GM23338 (cell line): ENCODE results near the gene TRPM3. TPM values are rescaled to one million over a fixed set of nuclear protein-coding genes. Genes with fewer than 3 reads are reported as not detected.
A peak's percentile ranks its signal among the peaks of the same experiment; 100 is the strongest.

Experiments
- ATAC-seq: fragments of 200-7000 bp; cut with Tn5 transposase; 3 replicates; pipeline ENCODE4 v1.9.1; 2020
- DNase-seq: peaks from one replicate; pipeline ENCODE4 v3.0.0-alpha.2; 2015; ENCODE audit warnings: low spot score
- H2AFZ ChIP-seq: fragments of 200-600 bp; sonication (generic); 2 replicates; pipeline ENCODE4 v1.8.0; 2016; ENCODE audit warnings: antibody characterized with exemption, mild to moderate bottlenecking, moderate library complexity
- H3F3A ChIP-seq: fragments of 200-600 bp; sonication (generic); replicated peaks from 2 replicates; pipeline ENCODE4 v1.8.0; 2017; ENCODE audit warnings: antibody characterized with exemption, mixed run types, low read depth
- H3K27ac ChIP-seq: fragments of 200-600 bp; sonication (generic); 2 replicates; pipeline ENCODE4 v1.6.1; 2016; ENCODE audit warnings: low read depth
- H3K27me3 ChIP-seq: fragments of 200-600 bp; sonication (generic); 2 replicates; pipeline ENCODE4 v1.8.0; 2016; ENCODE audit warnings: mild to moderate bottlenecking, mixed run types, moderate library complexity; ENCODE audit not compliant: insufficient read depth
- H3K36me3 ChIP-seq: fragments of 200-600 bp; sonication (generic); 2 replicates; pipeline ENCODE4 v1.8.0; 2016; ENCODE audit warnings: mild to moderate bottlenecking; ENCODE audit not compliant: insufficient read depth
- H3K4me1 ChIP-seq: fragments of 200-600 bp; sonication (generic); 2 replicates; pipeline ENCODE4 v1.8.0; 2016; ENCODE audit warnings: mild to moderate bottlenecking, moderate library complexity; ENCODE audit not compliant: insufficient read depth
- H3K4me2 ChIP-seq: fragments of 200-600 bp; sonication (generic); 2 replicates; pipeline ENCODE4 v1.7.1; 2017; ENCODE audit warnings: mixed run types
- H3K4me3 ChIP-seq: fragments of 200-600 bp; sonication (generic); 2 replicates; pipeline ENCODE4 v1.6.1; 2016; ENCODE audit warnings: mixed run types
- H3K79me2 ChIP-seq: fragments of 200-600 bp; sonication (generic); replicated peaks from 2 replicates; pipeline ENCODE4 v1.8.0; 2017; ENCODE audit warnings: mild to moderate bottlenecking; ENCODE audit not compliant: insufficient read depth
- H3K9me2 ChIP-seq: fragments of 200-600 bp; sonication (generic); 2 replicates; pipeline ENCODE4 v1.8.0; 2017; ENCODE audit not compliant: insufficient read depth
- H4K20me1 ChIP-seq: fragments of 200-600 bp; sonication (generic); replicated peaks from 2 replicates; pipeline ENCODE4 v1.8.0; 2017; ENCODE audit warnings: mild to moderate bottlenecking; ENCODE audit not compliant: insufficient read depth
- H3K27ac Mint-ChIP-seq: 2 replicates; pipeline ENCODE4 v1.8.0; 2020; ENCODE audit warnings: inconsistent platforms, mild to moderate bottlenecking, moderate library complexity, mixed read lengths
- H3K27me3 Mint-ChIP-seq: 3 replicates; pipeline ENCODE4 v1.8.0; 2022; ENCODE audit warnings: low read depth, mild to moderate bottlenecking, moderate library complexity, mixed read lengths, inconsistent platforms; ENCODE audit not compliant: insufficient read depth, poor library complexity
- H3K36me3 Mint-ChIP-seq: 3 replicates; pipeline ENCODE4 v1.8.0; 2021; ENCODE audit warnings: low read depth, mild to moderate bottlenecking, inconsistent platforms, moderate library complexity, mixed read lengths
- H3K4me1 Mint-ChIP-seq: 3 replicates; pipeline ENCODE4 v1.8.0; 2020; ENCODE audit warnings: mild to moderate bottlenecking, inconsistent platforms, mixed read lengths
- H3K4me3 Mint-ChIP-seq: 3 replicates; pipeline ENCODE4 v1.8.0; 2021; ENCODE audit warnings: moderate library complexity, mild to moderate bottlenecking, inconsistent platforms, mixed read lengths
- H3K9me3 Mint-ChIP-seq: 3 replicates; pipeline ENCODE4 v1.8.0; 2020; ENCODE audit warnings: moderate library complexity, mild to moderate bottlenecking, inconsistent platforms, mixed read lengths
- CREB1 ChIP-seq: fragments of 250-450 bp; sonication (Bioruptor Pico); IDR thresholded peaks from 2 replicates; pipeline ENCODE4 v1.5.0; 2020; ENCODE audit warnings: low read depth, mild to moderate bottlenecking, moderate library complexity
- EZH2 ChIP-seq: fragments of 200-600 bp; sonication (generic); IDR thresholded peaks from one replicate; pipeline ENCODE4 v1.8.0; 2017; ENCODE audit warnings: antibody characterized with exemption, mild to moderate bottlenecking, low read depth; ENCODE audit not compliant: unreplicated experiment
- EZH2phosphoT487 ChIP-seq: fragments of 200-600 bp; sonication (generic); IDR thresholded peaks from one replicate; pipeline ENCODE4 v1.8.1; 2018; ENCODE audit warnings: antibody characterized with exemption; ENCODE audit not compliant: unreplicated experiment
- NANOG ChIP-seq: IDR thresholded peaks from 2 replicates; pipeline ENCODE4 v1.6.1; 2016; ENCODE audit warnings: antibody characterized with exemption, borderline replicate concordance
- polyA plus RNA-seq: library from polyadenylated mRNA; unstranded; fragments of >200 nt; fragmentation: Nextera tagmentation; extraction: Ambion mirVana; gene quantifications from 2 replicates; pipeline ENCODE4 v1.2.1, GENCODE V29; 2016
- total RNA-seq: library from RNA; depleted of rRNA; stranded (reverse); fragments of >200 nt; shearing (Covaris generic); gene quantifications from 2 replicates; pipeline ENCODE4 v1.2.3, GENCODE V29; 2014
- TF ChIP-seq, protein P1 (sequence below): fragments of 250-450 bp; sonication (Bioruptor Pico); IDR thresholded peaks from 2 replicates; pipeline ENCODE4 v1.5.0; 2020; ENCODE audit warnings: mild to moderate bottlenecking, moderate library complexity
- TF ChIP-seq, protein P2 (sequence below): IDR thresholded peaks from one replicate; pipeline ENCODE4 v1.6.1; 2018; ENCODE audit warnings: antibody characterized with exemption; ENCODE audit not compliant: unreplicated experiment

TRPM3 gene
- total and polyA plus RNA-seq, 2 experiments from 2014 or later: 2.8 to 8.2 TPM

DNA sequence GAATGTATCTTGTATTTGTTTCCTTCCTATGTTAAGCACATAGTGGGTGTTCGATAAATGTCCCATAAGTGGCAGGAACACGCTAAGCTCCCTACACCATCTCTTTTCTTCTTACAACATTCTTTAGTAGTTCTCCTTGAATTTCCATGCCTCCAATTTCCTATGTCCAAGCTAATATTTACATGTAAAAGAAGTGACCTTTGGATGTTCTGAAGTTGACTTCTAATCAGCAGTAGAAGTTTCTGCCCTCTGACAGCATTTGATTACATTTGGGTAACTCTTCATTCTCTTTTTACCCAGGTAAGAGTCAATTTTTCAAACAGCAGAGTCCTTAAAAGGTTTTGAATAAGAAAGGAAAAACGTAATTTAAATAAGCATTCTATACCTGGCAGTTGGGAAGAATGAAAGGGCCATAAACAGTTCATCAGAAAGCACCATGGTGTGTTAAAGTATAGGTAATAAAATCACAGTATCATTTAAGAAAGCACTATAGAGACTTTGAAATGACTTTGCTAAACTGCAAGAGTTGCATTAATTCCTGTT is 78.9 kb downstream of the TRPM3 start:
- Histone ChIP-seq H3K9me2 (no peaks in the 10 kb centered on the region), H3K4me2 (peak overlapping the region; percentile 54), H3K36me3 (no peaks in the 10 kb centered on the region), H3K27me3 (no peaks in the 10 kb centered on the region), H2AFZ (no peak overlapping the region), H3K4me3 (no peak overlapping the region), H3F3A (no peaks in the 10 kb centered on the region), H3K4me1 (peaks cover 18% of the 10 kb centered on the region), H4K20me1 (no peaks in the 10 kb centered on the region), H3K79me2 (no peaks in the 10 kb centered on the region), H3K27ac (no peak overlapping the region; the same call in 1 of the 2 replicates)
- H3K4me3 Mint-ChIP-seq: no peak overlapping the region
- no peaks in the 10 kb centered on the region for H3K9me3 Mint-ChIP-seq
- no peaks in the 10 kb centered on the region for H3K36me3 Mint-ChIP-seq
- peak overlapping the region; percentile 15; the same call in 1 of the 2 replicates for H3K27ac Mint-ChIP-seq
- TF ChIP-seq EZH2 (no peak), EZH2phosphoT487 (no peak), NANOG (no peak), CREB1 (no peak)
- TF ChIP-seq, protein P1, sequence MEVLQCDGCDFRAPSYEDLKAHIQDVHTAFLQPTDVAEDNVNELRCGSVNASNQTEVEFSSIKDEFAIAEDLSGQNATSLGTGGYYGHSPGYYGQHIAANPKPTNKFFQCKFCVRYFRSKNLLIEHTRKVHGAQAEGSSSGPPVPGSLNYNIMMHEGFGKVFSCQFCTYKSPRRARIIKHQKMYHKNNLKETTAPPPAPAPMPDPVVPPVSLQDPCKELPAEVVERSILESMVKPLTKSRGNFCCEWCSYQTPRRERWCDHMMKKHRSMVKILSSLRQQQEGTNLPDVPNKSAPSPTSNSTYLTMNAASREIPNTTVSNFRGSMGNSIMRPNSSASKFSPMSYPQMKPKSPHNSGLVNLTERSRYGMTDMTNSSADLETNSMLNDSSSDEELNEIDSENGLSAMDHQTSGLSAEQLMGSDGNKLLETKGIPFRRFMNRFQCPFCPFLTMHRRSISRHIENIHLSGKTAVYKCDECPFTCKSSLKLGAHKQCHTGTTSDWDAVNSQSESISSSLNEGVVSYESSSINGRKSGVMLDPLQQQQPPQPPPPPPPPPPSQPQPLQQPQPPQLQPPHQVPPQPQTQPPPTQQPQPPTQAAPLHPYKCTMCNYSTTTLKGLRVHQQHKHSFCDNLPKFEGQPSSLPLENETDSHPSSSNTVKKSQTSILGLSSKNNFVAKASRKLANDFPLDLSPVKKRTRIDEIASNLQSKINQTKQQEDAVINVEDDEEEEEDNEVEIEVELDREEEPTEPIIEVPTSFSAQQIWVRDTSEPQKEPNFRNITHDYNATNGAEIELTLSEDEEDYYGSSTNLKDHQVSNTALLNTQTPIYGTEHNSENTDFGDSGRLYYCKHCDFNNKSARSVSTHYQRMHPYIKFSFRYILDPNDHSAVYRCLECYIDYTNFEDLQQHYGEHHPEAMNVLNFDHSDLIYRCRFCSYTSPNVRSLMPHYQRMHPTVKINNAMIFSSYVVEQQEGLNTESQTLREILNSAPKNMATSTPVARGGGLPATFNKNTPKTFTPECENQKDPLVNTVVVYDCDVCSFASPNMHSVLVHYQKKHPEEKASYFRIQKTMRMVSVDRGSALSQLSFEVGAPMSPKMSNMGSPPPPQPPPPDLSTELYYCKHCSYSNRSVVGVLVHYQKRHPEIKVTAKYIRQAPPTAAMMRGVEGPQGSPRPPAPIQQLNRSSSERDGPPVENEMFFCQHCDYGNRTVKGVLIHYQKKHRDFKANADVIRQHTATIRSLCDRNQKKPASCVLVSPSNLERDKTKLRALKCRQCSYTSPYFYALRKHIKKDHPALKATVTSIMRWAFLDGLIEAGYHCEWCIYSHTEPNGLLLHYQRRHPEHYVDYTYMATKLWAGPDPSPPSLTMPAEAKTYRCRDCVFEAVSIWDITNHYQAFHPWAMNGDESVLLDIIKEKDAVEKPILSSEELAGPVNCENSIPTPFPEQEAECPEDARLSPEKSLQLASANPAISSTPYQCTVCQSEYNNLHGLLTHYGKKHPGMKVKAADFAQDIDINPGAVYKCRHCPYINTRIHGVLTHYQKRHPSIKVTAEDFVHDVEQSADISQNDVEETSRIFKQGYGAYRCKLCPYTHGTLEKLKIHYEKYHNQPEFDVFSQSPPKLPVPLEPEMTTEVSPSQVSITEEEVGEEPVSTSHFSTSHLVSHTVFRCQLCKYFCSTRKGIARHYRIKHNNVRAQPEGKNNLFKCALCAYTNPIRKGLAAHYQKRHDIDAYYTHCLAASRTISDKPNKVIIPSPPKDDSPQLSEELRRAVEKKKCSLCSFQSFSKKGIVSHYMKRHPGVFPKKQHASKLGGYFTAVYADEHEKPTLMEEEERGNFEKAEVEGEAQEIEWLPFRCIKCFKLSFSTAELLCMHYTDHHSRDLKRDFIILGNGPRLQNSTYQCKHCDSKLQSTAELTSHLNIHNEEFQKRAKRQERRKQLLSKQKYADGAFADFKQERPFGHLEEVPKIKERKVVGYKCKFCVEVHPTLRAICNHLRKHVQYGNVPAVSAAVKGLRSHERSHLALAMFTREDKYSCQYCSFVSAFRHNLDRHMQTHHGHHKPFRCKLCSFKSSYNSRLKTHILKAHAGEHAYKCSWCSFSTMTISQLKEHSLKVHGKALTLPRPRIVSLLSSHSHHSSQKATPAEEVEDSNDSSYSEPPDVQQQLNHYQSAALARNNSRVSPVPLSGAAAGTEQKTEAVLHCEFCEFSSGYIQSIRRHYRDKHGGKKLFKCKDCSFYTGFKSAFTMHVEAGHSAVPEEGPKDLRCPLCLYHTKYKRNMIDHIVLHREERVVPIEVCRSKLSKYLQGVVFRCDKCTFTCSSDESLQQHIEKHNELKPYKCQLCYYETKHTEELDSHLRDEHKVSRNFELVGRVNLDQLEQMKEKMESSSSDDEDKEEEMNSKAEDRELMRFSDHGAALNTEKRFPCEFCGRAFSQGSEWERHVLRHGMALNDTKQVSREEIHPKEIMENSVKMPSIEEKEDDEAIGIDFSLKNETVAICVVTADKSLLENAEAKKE (CRISPR knock-in tag): no peak
- TF ChIP-seq, protein P2, sequence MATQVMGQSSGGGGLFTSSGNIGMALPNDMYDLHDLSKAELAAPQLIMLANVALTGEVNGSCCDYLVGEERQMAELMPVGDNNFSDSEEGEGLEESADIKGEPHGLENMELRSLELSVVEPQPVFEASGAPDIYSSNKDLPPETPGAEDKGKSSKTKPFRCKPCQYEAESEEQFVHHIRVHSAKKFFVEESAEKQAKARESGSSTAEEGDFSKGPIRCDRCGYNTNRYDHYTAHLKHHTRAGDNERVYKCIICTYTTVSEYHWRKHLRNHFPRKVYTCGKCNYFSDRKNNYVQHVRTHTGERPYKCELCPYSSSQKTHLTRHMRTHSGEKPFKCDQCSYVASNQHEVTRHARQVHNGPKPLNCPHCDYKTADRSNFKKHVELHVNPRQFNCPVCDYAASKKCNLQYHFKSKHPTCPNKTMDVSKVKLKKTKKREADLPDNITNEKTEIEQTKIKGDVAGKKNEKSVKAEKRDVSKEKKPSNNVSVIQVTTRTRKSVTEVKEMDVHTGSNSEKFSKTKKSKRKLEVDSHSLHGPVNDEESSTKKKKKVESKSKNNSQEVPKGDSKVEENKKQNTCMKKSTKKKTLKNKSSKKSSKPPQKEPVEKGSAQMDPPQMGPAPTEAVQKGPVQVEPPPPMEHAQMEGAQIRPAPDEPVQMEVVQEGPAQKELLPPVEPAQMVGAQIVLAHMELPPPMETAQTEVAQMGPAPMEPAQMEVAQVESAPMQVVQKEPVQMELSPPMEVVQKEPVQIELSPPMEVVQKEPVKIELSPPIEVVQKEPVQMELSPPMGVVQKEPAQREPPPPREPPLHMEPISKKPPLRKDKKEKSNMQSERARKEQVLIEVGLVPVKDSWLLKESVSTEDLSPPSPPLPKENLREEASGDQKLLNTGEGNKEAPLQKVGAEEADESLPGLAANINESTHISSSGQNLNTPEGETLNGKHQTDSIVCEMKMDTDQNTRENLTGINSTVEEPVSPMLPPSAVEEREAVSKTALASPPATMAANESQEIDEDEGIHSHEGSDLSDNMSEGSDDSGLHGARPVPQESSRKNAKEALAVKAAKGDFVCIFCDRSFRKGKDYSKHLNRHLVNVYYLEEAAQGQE: no peak
- peaks cover 15% of the 10 kb centered on the region; the same call in 2 of the 3 replicates for H3K4me1 Mint-ChIP-seq
- H3K27me3 Mint-ChIP-seq: no peaks in the 10 kb centered on the region
- DNase-seq: peak; percentile 11
- no peak for ATAC-seq
